Activated naive CD8-positive, alpha-beta T cell treated with anti-CD3 and anti-CD28 coated beads, Interleukin-2, amount 50 U/mL, for 16 hours (primary cell): ENCODE measurements around the gene RBM20.

Experiments
- DNase-seq: peaks from one replicate; pipeline ENCODE4 v3.0.0-alpha.2; 2020; ENCODE audit warnings: low read depth, low spot score

RBM20 gene

DNA sequence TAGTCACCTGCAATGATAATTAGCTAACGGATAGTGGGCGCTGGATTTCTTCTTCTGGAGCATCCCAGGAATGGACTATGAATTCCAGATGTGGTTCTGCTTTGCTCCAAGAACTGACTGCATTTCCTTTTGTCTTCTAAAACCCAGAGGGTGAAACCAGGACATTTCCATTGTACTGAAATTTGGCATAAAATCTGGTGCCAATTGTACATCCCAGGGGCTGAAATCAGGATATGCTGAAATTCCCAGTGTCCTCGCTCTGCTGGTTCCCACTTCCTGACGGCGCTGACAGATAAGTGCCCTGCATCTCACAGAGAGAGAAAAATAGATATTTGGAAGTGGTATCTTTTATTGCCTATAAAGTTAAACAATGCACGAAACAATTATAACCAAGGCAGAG is 31.9 kb downstream of the RBM20 start:
- no peak for DNase-seq

GRCh38 chr10:110679486-110680272 is 35.5 kb downstream of the RBM20 start:
- no peak for DNase-seq

DNA sequence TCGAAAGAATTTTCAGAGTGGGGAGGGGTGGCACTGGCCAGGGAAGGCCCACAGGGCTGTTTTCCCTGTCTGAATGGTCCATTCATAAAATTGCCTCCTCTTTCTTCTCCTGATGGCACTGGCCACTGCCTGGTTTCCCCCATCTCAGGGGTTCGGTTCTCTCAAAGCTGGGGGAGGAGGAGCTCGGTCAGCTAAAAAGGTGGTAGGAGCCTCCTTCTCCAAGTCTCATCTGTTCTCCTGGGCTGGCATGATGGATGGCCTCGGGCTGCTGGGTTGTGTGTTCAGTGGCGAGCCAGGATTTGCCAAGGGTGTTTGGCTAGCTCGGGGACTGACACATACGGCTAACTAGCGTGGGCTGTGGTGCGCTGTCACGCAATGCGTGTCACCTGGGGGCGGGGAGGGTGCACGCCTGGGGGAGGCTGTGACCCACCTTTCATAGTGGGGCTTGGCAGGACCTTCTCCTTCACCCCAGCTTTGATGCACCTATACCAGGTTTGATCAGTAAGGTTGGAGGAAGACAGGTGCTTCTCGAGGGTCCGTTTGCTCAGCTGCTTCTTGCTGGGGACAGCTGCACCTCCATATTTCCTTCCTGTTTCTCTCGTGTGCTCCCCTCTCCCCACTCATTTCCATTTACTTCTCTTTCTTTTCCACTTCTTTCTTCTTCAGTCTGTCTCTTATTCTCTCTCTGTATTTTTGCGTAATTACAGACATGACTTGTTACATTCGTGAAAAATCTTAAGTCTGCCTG is 36.3 kb downstream of the RBM20 start:
- DNase-seq, result no peak

- no peak for DNase-seq
These were observed 37.0 kb downstream of the RBM20 start for GRCh38 chr10:110681023-110681681.

GRCh38 chr10:110682348-110682747 is 38.2 kb downstream of the RBM20 start:
- DNase-seq, result no peak

DNA sequence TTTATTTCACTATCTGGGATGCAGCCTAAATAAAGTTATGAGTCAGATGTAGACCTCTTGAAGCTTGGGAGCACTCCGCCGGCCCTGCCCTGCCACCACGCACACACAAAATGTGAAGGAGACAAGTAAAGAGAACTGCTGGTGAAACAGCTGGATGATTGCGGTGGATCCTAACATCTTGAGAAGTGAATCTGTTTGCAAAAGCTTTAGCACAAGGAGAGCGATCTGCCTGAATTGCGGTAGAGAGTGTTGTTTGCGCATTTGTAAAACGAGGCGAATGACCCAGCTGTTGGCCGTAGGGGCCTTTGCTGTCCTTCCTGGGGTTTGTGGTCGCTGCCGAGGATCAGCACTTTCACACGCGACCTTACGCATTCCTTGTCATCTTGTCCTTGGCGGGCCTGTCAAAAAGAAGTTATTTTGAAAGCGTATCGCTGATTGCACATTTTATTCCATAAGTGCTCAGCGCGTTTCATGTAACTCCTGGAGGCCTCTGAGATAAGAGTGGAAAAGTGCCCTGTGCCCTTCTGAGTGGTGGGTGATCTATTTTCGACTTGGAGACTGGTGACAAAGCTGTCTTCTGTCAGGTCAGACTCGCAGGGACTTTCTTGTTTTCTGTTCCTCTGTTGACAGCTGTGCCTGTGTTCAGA is 40.8 kb downstream of the RBM20 start:
- no peak for DNase-seq

GRCh38 chr10:110686047-110686446 is 41.9 kb downstream of the RBM20 start:
- no peak for DNase-seq

GRCh38 chr10:110686949-110687348 is 42.8 kb downstream of the RBM20 start:
- DNase-seq, result no peak

GRCh38 chr10:110687400-110687799 is 43.3 kb downstream of the RBM20 start:
- DNase-seq, result no peak

- DNase-seq, result no peak
These were observed 47.0 kb downstream of the RBM20 start for GRCh38 chr10:110691139-110691538.

GRCh38 chr10:110694263-110694662 is 50.1 kb downstream of the RBM20 start:
- DNase-seq, result no peak

GRCh38 chr10:110694820-110695538 is 50.8 kb downstream of the RBM20 start:
- no peak for DNase-seq

- no peak for DNase-seq
These were observed 51.4 kb downstream of the RBM20 start for GRCh38 chr10:110695539-110695886.

DNA sequence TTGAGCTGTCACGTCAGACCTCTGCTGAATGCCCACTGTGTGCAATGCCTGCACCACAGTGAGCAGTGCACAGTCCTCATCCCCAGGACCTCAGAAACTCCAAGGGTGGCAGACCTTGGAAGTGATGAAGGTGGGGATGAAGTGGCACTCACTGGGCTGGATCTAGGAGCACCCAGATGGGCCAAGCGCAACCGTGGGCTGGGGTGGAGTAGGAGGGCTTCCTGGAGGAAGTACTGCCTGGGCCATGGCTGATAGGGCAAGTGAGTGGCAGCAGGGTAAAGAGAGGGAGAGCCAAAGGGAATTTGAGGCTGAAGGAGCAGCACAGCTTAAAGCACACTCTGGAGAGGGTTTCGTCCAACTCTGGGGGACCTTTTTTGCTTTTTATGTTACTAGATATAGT is 52.3 kb downstream of the RBM20 start:
- no peak for DNase-seq

- DNase-seq, result no peak
These were observed 54.2 kb downstream of the RBM20 start for GRCh38 chr10:110698340-110698739.

GRCh38 chr10:110698782-110699201 is 54.7 kb downstream of the RBM20 start:
- DNase-seq, result no peak

- no peak for DNase-seq
These were observed 55.8 kb downstream of the RBM20 start for GRCh38 chr10:110699859-110700468.

GRCh38 chr10:110700947-110701616 is 56.9 kb downstream of the RBM20 start:
- no peak for DNase-seq

DNA sequence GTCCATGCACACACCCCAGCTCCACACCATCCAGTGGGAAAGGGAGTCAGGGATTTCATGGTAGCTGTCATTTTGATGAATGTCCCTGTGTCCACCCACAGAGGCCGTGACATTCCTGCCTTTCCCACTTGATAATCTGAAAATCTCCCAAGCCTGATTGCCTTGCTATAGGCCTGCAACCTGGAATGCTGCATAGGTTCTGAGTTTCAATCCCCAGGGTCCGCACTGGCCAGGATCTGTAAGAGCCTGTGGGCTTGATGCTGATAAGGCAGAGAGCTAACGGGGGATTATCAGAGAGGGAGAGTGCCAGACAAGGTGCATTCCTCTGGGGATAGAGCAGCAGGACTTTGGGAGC is 57.5 kb downstream of the RBM20 start:
- no peak for DNase-seq

DNA sequence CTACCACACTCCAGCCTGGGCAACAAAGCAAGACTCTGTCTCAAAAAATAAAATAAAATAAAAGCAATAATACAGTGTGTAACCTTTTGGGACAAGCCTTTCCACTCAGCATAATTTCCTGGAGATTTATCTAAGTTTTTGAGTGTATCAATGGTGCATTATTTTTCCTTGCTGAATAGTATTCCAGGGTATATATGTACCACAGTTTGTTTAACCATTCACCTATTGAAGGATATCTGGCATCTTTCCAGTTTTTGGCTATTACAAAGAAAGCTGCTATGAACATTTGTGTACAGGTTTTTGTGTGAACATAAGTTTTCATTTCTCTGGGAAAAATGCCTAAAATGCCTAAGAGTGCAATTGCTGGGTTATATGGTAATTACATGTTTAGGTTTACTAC is 59.9 kb downstream of the RBM20 start:
- DNase-seq, result no peak
